ENCODE results near the gene OGFOD1. TPM values are rescaled to one million over a fixed set of nuclear protein-coding genes. Genes with fewer than 3 reads are reported as not detected.

Gene OGFOD1
- total and polyA plus RNA-seq, 9 of the 15 experiments (the other 6 are each of a cell fraction or from before 2014, with no cell fraction given), result 60.4 to 134 (median 85.8) TPM

GRCh38 chr16:56438038-56438437 is 13.3 kb upstream of the OGFOD1 start (continued):
- TF ChIP-seq ZNF609 (CRISPR knock-in tag; IDR thresholded peaks at IDR 0.05; ENCODE audit: borderline replicate concordance), result no peak
- TF ChIP-seq ZHX1 (conservative IDR thresholded peaks at IDR 0.05; ENCODE audit: low read length), result no peak
